NCI-H524 treated with DMSO at 0.1 percent for 48 hours (cell line): ENCODE data around the gene BSPRY.
"Not testable (repeated sequence)": the region's sequence is repeated elsewhere in the genome, so short reads cannot be mapped to it uniquely, and the experiment has no call there.

Experiments used
- DNase-seq: peaks from one replicate; lab custom pipeline; 2025; lab: John Stamatoyannopoulos, UW

BSPRY gene

DNA sequence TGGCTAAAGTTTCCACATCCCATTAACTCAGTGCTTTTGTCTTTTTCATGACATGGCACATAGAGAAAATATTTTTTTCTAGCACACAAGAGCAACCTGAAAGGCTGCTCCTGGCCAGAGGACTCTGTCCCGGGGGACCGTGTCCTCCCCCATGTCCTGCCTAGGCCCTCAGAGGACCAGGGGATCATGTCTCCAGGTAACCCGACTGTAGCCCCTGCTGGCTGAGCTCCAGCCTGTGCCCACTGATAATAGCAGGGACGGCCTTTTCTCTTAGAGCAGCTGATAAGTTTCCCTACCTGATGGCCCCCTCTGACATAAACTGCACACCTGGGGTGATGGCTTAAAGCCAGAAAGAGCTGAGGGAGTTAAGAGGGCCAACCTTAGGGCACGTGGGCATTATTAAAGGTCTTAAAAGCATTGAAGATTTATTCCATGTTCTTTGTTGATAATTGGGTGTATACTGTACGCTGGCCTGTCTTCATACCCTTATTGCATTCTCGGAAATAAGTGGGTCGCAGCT, 21.5 kb downstream of the BSPRY start:
- DNase-seq, result no peak

DNA sequence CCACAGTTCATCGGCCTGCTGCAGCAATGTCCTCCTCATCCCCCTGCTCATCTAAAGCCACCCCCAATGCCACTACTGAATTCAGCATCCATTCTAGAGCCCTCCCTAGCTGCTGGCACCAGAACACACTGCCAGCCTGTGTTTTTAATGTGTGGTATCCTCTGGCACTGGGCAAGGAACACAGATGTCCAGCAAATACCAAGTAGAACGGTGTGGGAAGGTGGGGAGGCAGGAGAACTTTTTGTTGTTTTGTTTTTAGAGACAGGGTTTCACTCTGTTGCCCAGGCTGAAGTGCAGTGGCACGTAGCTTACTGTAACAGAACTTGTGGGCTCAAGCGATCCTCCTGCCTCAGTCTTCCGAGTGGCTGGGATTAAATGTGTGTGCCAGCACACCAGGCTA, 22.7 kb downstream of the BSPRY start:
- DNase-seq, result no peak

- no peak for DNase-seq
Observed at GRCh38 chr9:113373256-113373655, 23.9 kb downstream of the BSPRY start.

- DNase-seq, result no peak
Observed at GRCh38 chr9:113373676-113374392, 24.5 kb downstream of the BSPRY start.

DNA sequence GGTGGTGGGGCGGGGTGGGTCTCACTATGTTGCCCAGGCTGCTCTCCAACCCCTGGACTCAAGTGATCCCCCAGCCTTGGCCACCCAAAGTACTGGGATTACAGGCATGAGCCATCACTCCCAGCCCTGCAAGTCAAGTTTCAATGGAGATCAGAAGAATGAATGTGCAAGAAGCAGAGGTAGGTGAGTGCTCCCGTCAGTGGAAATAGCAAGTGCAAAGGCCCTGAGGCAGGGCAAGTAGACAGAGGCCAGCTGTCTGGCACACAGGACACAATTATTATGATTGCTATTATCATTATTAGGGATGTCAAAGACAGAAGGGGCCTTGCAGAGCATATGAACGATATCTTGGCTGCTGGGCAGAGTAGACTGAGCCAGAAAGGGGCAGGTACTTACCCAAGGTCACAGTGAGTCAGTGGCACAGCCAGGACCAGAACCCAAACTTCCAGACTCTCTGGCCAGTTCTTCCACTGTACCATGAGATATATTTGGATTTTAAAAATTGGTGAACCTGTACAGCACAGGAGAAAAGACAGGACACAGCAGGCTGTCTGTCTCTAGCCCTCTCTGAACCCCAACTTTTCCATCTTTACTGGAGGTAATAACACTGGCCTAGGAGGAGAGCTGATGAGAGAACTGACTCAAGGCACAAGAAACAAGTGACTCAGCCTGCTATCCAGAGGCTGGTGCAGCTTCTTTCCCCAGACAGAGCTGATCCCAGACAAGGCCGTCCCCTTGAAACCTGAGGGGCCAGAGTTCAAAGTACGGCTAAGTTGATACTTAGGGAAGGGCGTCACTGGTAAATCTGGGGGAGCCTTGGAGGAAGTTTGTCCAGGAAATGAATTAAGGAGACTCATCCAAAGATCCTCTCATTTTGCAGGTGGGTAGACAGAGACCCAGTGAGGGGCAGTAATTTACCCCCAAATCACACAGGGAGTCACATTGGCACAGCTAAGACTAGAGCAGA, 26.0 kb downstream of the BSPRY start:
- no peak for DNase-seq

GRCh38 chr9:113376634-113377567, 27.6 kb downstream of the BSPRY start, which contains the start of gene HDHD3:
TSS of gene HDHD3 (minus strand) at chr9:113376986. CDS start at chr9:113374354, 2,632 bp downstream.
- peak; percentile 34 for DNase-seq

DNA sequence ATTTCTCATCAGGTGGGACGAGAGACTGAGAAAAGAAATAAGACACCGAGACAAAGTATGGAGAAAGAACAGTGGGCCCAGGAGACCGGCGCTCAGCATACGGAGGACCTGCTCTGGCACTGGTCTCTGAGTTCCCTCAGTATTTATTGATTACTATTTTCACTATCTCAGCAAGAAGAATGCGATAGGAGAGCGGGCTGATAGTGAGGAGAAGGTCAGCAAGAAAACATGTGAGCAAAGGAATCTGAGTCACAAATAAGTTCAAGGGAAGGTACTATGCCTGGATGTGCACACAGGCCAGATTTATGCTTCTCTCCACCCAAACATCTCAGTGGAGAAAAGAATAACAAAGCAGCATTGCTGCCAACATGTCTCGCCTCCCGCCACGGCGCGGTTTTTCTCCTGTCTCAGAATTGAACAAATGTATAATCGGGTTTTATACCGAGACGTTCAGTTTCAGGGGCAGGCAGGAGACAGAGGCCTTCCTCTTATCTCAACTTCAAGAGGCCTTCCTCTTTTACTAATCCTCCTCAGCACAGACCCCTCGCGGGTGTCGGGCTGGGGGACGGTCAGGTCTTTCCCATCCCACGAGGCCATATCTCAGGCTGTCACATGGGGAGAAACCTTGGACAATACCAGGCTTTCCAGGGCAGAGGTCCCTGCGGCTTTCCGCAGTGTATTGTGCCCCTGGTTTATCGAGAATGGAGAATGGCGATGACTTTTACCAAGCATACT, 29.9 kb downstream of the BSPRY start:
- DNase-seq, result not testable (repeated sequence)

- DNase-seq, result not testable (repeated sequence)
Observed at GRCh38 chr9:113379829-113380210, 30.5 kb downstream of the BSPRY start.

DNA sequence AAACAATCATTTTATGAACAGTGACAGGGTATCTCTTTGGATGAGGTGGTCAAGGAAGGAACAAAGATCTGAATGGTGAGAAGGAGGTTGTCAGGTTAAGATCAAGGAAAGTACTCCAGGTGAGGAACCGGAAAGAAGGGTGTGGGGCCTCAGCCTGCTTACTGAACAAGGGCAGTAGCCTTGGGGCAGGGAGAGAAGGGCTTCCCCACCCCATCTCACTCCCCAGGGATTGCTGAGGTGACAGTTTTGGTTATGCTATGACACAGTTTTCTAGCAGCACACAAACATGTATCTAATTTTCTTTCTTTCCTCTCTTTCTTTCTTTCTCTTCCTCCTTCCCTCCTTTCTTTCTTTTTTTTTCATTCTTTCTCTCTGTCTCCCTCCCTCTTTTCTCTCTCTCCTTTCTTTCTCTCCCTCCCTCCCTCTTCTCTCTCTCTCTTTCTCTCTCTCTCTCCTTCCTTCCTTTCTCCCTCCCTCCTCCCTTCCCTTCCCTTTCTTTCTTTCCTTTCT, 31.6 kb downstream of the BSPRY start:
- DNase-seq, result no peak

DNA sequence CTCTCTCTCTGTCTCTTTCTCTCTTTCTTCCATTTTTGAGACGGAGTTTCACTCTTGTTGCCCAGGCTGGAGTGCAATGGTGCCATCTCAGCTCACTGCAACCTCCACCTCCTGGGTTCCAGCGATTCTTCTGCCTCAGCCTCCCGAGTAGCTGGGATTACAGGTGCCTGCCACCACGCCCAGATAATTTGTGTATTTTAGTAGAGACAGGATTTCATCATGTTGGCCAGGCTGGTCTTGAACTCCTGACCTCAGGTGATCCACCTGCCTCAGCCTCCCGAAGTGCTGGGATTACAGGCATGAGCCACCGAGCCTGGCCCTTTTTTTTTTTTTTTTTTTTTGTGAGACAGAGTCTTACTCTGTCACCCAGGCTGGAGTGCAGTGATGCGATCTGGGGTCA, 32.1 kb downstream of the BSPRY start:
- not testable (repeated sequence) for DNase-seq

DNA sequence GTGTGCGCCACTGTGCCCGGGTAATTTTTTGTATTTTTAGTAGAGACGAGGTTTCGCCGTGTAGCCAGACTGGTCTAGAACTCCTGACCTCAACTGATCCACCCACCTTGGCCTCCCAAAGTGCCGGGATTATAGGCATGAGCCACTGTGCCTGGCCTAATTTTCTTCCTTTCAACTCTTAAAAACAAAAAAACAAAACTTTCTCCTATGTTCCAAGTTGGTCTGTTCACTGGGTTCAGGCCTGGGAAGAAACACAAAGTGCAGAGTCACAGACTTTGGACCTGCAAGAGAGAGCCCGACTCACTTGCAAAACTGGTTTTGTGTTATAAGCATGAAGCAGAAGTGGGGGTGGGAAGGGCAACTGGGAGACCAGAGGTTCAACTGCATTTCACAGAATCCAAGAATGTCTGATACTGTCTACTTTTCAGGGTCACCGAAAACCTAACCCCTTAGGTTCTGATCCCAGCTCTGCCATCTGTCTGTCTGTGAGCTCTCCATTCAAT, 32.6 kb downstream of the BSPRY start:
- DNase-seq, result no peak

DNA sequence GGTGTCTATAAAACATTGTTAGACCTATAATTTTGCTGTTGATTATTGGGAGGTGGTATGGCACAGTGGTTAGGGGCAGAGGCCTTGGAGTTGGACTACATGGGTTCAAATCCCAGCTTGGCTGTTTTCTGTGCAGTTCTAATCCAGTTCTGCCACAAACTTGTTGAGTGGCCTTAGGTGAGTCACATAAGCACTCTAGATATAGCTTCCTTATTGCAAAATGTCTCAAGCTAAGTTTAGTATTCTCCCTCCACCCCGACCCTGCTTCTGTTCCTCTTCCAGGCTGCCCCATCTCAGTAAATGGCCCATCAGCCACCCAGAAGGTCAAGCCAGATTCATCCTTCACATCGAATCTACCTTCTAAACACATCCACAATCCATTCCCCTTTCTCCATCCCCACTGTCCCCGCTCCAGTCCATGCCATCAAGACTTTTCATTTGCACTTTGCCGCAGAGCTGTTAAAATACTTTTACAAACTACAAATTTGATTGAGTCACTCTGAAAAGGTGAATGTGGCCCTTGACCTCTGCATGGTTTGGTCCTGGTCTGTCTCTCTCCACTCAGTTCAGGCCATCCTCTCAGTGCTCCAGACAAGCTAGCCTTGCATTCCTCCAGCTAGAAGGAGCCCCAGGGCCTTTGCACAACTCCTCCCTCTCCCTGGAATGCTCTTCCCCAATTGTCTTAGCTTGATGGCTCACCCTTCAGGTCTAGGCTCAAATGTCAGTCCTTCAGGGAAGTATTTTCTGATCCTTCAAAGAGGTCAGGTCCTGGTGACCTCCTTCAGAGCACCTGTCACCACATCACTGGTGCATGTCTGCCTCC, 37.4 kb downstream of the BSPRY start:
- DNase-seq, result no peak

- no peak for DNase-seq
Observed at GRCh38 chr9:113387560-113388230, 38.4 kb downstream of the BSPRY start.

GRCh38 chr9:113388833-113389232, 39.5 kb downstream of the BSPRY start:
- DNase-seq, result no peak

DNA sequence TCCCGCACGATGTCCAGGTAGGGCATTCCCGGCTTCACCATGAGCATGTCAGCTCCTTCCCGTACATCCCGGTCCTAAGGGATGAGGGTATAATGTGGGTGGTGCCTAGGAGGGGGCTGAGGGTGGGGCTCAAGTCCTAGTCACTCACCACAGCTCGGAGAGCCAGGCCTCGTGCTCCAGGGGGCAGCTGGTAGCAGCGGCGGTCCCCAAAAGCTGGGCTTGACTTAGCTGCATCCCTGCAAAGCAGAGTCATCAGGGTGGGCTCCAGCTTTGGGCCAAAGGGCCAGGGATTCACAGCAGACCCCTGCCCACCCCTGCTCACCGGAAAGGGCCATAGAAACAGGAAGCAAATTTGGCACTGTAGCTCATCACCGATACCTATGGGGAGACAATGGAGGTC, 40.1 kb downstream of the BSPRY start:
- no peak for DNase-seq

GRCh38 chr9:113390192-113390960, 41.0 kb downstream of the BSPRY start:
- DNase-seq, result no peak

DNA sequence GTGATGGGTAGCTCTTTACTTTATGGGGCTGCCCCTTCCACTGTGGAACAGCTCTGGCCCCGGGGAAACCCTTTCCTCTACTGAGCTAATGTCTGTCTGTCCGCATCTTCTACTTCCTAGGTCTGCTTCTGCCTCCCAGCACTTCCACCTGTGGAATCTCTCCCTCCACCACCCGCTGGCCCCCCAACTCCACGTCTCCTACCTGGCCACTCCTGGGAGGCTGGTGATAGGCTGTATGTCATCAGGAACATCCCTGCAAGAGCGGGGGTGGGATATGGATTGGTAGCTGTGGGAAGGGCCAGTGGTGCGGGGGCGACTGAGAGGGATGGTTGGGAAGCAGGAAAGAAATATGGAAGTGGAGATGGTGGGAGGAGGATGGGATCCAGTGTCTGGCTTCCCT, 42.6 kb downstream of the BSPRY start:
- DNase-seq, result no peak

- no peak for DNase-seq
Observed at GRCh38 chr9:113393281-113393680, 43.9 kb downstream of the BSPRY start.
